GM12801 (cell line): ENCODE measurements around the gene GSPT1.

Experiments
- TF ChIP-seq, protein P1 (sequence below): IDR thresholded peaks from one replicate; pipeline ENCODE4 v1.5.1; 2011; ENCODE audit warnings: control low read depth; ENCODE audit not compliant: insufficient read length; ENCODE audit errors: extremely low read depth

The GSPT1 gene

DNA sequence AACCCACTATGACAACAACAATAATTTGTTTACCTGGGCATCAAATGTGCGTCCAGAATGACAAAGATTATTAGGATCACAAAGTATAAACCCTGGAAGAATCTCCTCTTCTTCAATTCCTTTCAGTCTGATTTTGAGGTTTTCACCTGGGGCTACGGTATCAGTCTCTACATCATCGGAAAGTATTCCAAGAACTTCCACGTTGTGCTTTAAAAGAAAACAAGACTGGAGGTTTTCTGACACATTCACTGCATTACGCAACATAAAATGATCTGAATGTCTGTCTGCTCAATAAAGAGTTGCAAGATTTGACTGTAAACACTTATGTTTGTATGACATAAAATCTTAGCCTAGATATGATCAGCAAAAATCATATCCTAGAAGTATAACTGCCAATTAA is 38.4 kb downstream of the GSPT1 start:
- TF ChIP-seq, protein P1, sequence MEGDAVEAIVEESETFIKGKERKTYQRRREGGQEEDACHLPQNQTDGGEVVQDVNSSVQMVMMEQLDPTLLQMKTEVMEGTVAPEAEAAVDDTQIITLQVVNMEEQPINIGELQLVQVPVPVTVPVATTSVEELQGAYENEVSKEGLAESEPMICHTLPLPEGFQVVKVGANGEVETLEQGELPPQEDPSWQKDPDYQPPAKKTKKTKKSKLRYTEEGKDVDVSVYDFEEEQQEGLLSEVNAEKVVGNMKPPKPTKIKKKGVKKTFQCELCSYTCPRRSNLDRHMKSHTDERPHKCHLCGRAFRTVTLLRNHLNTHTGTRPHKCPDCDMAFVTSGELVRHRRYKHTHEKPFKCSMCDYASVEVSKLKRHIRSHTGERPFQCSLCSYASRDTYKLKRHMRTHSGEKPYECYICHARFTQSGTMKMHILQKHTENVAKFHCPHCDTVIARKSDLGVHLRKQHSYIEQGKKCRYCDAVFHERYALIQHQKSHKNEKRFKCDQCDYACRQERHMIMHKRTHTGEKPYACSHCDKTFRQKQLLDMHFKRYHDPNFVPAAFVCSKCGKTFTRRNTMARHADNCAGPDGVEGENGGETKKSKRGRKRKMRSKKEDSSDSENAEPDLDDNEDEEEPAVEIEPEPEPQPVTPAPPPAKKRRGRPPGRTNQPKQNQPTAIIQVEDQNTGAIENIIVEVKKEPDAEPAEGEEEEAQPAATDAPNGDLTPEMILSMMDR: no peak

DNA sequence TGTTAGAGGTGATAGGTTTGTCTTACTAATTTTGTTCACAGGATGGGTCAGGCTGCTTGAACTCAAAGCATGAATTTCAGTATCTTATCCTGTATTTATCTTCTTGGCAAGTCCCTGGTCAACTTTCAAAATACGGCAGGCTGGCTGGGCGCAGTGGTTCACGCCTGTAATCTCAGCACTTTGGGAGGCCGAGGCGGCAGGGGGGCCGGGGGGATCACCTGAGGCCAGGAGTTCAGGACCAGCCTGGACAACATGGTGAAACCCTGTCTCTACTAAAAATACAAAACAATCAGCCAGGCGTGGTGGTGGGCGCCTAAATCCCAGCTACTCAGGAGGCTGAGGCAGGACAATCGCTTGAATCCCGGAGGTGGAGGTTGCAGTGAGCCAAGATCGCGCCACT is 39.5 kb downstream of the GSPT1 start:
- TF ChIP-seq, protein P1: no peak

DNA sequence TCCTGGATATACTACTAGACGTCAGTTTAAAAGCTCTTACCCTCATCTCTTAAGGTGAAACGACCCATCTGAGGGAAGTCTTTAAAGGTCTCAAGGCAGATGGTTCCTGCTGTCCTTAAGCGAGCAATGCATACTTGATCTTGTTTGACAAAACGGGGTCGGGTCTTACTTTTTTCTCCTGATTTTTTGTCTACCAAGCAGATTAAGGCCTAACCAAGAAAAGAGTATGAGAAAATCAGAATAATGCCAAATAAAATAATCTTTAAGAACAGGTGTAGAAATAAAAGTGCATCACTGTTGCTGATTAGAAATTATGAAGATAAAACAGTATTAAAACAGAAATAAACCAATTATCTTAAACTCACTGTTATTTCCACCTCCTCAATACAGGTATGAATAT is 40.0 kb downstream of the GSPT1 start:
- TF ChIP-seq, protein P1: no peak

DNA sequence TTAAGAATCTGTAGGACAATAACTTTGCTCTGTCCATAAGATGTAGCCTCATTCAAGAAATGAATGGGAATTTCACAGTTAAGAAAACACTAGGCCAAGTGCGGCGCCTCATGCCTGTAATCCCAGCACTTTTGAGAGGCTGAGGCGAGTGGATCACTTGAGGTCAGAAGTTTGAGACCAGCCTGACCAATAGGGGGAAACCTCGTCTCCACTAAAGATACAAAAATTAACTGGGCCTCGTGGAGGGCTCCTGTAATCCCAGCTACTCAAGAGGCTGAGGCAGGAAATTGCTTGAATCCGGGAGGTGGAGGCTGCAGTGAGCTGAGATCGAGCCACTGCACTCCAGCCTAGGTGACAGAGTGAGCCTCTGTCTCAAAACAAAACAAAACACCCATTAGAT is 44.6 kb downstream of the GSPT1 start:
- TF ChIP-seq, protein P1: no peak

DNA sequence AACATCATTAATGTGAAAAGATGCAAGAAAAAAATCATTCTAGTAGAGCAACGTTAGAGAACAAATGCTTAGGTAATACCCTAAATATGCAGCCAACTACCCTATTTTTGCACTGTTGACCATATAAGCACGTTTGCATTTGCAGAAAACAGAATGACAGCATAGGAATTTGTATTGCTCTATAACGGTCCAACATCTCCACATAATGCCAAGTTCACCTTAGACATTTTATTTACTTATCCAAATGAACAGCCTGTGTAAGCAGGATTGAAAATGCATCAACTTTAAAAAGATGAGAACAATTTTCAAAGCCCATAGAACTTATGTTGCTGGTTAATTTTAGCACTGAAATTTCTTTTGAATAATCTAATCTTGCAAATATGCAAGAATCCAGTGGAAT is 45.4 kb downstream of the GSPT1 start:
- TF ChIP-seq, protein P1: no peak

DNA sequence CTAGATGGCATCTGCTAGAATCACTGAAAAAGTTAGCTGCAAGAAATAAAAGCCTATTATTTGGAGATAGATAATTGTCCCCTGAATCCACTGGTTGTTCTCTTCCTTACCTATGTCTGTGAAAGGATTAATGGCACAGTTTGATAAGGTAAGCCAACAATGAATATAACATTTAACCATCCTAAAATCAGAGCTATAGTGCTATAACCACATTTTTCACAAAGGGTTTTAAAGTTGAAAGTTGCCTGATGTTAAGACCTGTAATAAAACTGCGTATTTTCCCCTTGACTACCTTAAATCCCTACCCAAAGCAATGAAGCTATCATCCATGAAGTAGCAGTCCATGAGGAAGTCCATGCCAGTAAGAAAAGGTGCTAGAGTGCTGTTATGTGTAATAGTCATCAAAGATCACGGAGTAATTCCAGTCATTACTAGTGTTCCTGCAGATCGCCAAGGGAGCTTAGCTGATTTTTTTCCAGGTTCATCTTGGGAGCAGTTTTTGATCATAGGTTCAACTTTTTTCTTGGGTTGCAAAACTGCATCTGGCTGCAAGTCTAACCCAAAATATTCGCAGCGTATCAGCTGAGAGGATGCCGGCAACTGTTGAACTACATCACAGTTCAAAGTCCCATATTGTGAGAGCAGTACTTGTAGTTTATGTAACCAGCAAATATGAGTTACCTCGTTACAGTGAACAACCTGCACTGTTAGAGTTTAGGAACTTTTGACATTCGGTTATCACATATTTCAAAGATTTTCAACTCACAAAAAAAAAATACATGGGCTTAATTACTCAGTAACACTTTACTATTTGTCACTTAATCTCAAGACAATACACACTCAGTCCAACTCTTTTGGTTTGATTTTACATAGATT is 46.2 kb downstream of the GSPT1 start:
- TF ChIP-seq, protein P1: no peak

DNA sequence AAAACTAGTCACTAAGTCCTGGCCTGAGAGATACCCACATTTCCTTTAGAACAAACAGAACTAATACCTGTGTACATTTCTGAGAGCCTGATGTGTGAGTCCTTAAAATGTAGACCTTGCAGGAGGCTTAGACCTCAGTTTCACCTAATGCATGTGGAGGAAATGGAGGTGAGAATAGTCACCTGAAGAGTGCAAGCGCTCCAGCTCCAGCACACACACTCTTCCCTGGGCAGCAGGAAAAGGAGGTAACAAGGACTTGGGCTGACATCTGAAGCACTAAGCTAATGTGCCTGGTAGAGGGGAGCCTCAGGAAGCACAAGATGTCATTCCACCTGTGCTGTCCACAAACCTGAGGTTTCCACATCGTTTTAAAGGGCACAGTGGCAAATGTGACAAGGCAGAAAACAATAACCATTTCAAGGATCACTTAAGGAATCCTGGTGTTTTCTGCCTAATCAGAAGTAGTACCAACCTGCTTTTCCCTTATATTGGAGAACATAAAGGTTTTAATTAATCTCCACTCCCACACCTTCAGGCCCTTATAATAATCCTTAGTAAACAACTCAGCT is 47.3 kb downstream of the GSPT1 start:
- TF ChIP-seq, protein P1: no peak
